NCI-H1105 (cell line): ENCODE data around the gene GTPBP3.
A peak's percentile ranks its signal among the peaks of the same experiment; 100 is the strongest.

Source experiments
- DNase-seq: peaks from one replicate; lab custom pipeline; 2025; lab: John Stamatoyannopoulos, UW

The GTPBP3 gene

GRCh38 chr19:17327654-17328516, 9.5 kb upstream of the GTPBP3 start:
- peak; percentile 33 for DNase-seq

GRCh38 chr19:17328517-17329365, 8.6 kb upstream of the GTPBP3 start:
- peak; percentile 22 for DNase-seq

GRCh38 chr19:17329366-17330261, 7.7 kb upstream of the GTPBP3 start:
- DNase-seq: no peak

GRCh38 chr19:17330262-17331044, 6.9 kb upstream of the GTPBP3 start:
- DNase-seq: no peak

- peak; percentile 29 for DNase-seq
Observed at GRCh38 chr19:17331045-17331558, 6.3 kb upstream of the GTPBP3 start.

GRCh38 chr19:17332360-17332676, 5.0 kb upstream of the GTPBP3 start:
- DNase-seq: no peak

GRCh38 chr19:17332677-17333581, 4.4 kb upstream of the GTPBP3 start:
- DNase-seq: no peak

GRCh38 chr19:17333611-17334413, 3.5 kb upstream of the GTPBP3 start:
- no peak for DNase-seq

- peak; percentile 91 for DNase-seq
Observed at GRCh38 chr19:17334414-17335409, 2.6 kb upstream of the GTPBP3 start, which contains the start of gene ANO8. Gene ANO8 (minus strand): TSS chr19:17334855. CDS start chr19:17334670, 185 bp downstream.

- DNase-seq: no peak
Observed at GRCh38 chr19:17335575-17335974, 1.8 kb upstream of the GTPBP3 start.

GRCh38 chr19:17337675-17338432, 501 bp downstream of the GTPBP3 start:
- DNase-seq: no peak

GRCh38 chr19:17338433-17339078, 1.2 kb downstream of the GTPBP3 start:
- no peak for DNase-seq

- no peak for DNase-seq
Observed at GRCh38 chr19:17339088-17339741, 1.9 kb downstream of the GTPBP3 start.

GRCh38 chr19:17340302-17340870, 3.0 kb downstream of the GTPBP3 start:
- no peak for DNase-seq

- DNase-seq: no peak
Observed at GRCh38 chr19:17340871-17341357, 3.6 kb downstream of the GTPBP3 start.
